Adrenal gland (tissue), 19 donors: ENCODE results near the gene RBM28. TPM values are rescaled to one million over a fixed set of nuclear protein-coding genes. Genes with fewer than 3 reads are reported as not detected.

ENCODE experiments used
- DNase-seq, 7 donors: peaks; one replicate each; pipeline ENCODE4 v3.0.0-alpha.2; 2019 to 2020
- H3K27ac ChIP-seq, 5 donors: fragments of 200-600 bp; sonication (generic) in 4 of 5; 1 replicate in 3 of 5; 2 replicates in 2 of 5; pipeline versions ENCODE4 v1.5.1 to v1.8.0; 2016 to 2020; ENCODE audit warnings: mild to moderate bottlenecking in 1 of 5
- H3K27me3 ChIP-seq: fragments of 200-600 bp; 2 replicates; pipeline ENCODE4 v1.8.0; 2021
- H3K36me3 ChIP-seq, 2 donors: fragments of 200-600 bp; replicated peaks in 1 of 2; 1 replicate in 1 of 2; 2 replicates in 1 of 2; pipeline versions ENCODE4 v1.5.1 to v1.8.0; 2018 to 2022
- H3K4me1 ChIP-seq, 2 donors: fragments of 200-600 bp; replicated peaks in 1 of 2; 1 replicate in 1 of 2; 2 replicates in 1 of 2; pipeline versions ENCODE4 v1.5.1 to v1.8.0; 2018 to 2021
- H3K4me3 ChIP-seq, 4 donors: fragments of 200-600 bp; sonication (generic) in 3 of 4; one replicate each; pipeline ENCODE4 v1.5.1; 2016 to 2018
- H3K9me3 ChIP-seq, 3 donors: fragments of 200-600 bp; sonication (generic) in 1 of 3; replicated peaks in 1 of 3; 1 replicate in 2 of 3; 2 replicates in 1 of 3; pipeline versions ENCODE4 v1.5.1 to v1.8.0; 2016 to 2021
- POLR2A ChIP-seq, 2 donors: fragments of 450-650 bp; IDR thresholded peaks; one replicate each; pipeline ENCODE4 v1.6.1; 2017; ENCODE audit warnings: antibody characterized with exemption in 2 of 2, mild to moderate bottlenecking in 2 of 2, moderate library complexity in 1 of 2
- WGBS, 4 donors: extraction: QIAGEN DNeasy Blood & Tissue Kit in 2 of 4; methylation state at CpG; one replicate each; pipeline versions ENCODE4 v1.1.5 to v1.1.7; 2013 to 2017; 5-methylcytosine and 5-hydroxymethylcytosine counted together
- intact Hi-C, 2 donors: fragments of 100-400 bp; cut with DNase I; formaldehyde crosslinking; loops; one replicate each; pipeline versions ENCODE4 v1.14.1 to v1.15.0; 2022 to 2023
- long read RNA-seq, 10 donors: library from polyadenylated mRNA in 3 of 10; unstranded in 2 of 10; stranded (forward) in 1 of 10; transcript quantifications; one replicate each; pipeline ENCODE4 v2.0.0 and lab custom pipeline, GENCODE V29; 2021 to 2026
- polyA plus RNA-seq, 3 donors: library from polyadenylated mRNA; stranded (reverse); fragments of 200-250 nt in 2 of 3; fragments of 350-450 nt in 1 of 3; fragmentation: Illumina TruSeq in 1 of 3; extraction: RNeasy Lipid Tissue Mini Kit (QIAGEN cat#74804) in 1 of 3; gene quantifications; one replicate each; pipeline ENCODE4 v1.2.3, GENCODE V29; 2013 to 2014
- total RNA-seq, 9 donors: library from RNA; depleted of rRNA in 4 of 9; stranded (reverse); fragments of >200 nt in 4 of 9; fragments of 120-200 nt in 1 of 9; fragmentation: NEBNext Ultra II Directional in 1 of 9; extraction: Animal tissue kit (Norgen Biotek cat#: 25700) in 1 of 9; gene quantifications; one replicate each; pipeline versions ENCODE4 v1.1.0 to v1.2.4, GENCODE V29; 2013 to 2023
- TF ChIP-seq, protein P1 (sequence below), 6 experiments: fragments of 450-650 bp in 4 of 6; fragments of 200-600 bp in 2 of 6; sonication (generic) in 1 of 6; IDR thresholded peaks; 1 replicate in 5 of 6; 2 replicates in 1 of 6; pipeline versions ENCODE4 v1.5.1 to v1.8.0; 2016 to 2021; ENCODE audit warnings: antibody characterized with exemption in 6 of 6, mild to moderate bottlenecking in 2 of 6, moderate library complexity in 1 of 6
- donor health status: healthy with polysubstance abuse.
- donor health status: Bipolar disorder and iron deficiency.
- donor health status: DM: yes; HTN: yes; CAD: no.
- donor health status: DM: no; HTN: no; CAD: no.
- donor health status: DM: no; HTN: no; CAD: no.
- donor health status: DM: yes; HTN: yes; CAD: no.

The RBM28 gene, protein sequence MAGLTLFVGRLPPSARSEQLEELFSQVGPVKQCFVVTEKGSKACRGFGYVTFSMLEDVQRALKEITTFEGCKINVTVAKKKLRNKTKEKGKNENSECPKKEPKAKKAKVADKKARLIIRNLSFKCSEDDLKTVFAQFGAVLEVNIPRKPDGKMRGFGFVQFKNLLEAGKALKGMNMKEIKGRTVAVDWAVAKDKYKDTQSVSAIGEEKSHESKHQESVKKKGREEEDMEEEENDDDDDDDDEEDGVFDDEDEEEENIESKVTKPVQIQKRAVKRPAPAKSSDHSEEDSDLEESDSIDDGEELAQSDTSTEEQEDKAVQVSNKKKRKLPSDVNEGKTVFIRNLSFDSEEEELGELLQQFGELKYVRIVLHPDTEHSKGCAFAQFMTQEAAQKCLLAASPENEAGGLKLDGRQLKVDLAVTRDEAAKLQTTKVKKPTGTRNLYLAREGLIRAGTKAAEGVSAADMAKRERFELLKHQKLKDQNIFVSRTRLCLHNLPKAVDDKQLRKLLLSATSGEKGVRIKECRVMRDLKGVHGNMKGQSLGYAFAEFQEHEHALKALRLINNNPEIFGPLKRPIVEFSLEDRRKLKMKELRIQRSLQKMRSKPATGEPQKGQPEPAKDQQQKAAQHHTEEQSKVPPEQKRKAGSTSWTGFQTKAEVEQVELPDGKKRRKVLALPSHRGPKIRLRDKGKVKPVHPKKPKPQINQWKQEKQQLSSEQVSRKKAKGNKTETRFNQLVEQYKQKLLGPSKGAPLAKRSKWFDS
- total RNA-seq (10 to 100 TPM in 8 of 9 donors, 1 to 10 TPM in 1; 8.0 to 30.6 (median 22.3) TPM), polyA plus RNA-seq (10 to 100 TPM; 29.2 to 61.3 (median 55.5) TPM)
- long read RNA-seq, donor 1, full-length matches to known transcripts = 3 of 3 reads
- long read RNA-seq, donor 1, partial matches to known transcripts = 0 of 3 reads
- long read RNA-seq, donor 1, other reads (novel, unspliced or antisense) = 0 of 3 reads
- long read RNA-seq, donor 2, full-length matches to known transcripts = 1 of 1 reads
- long read RNA-seq, donor 2, partial matches to known transcripts = 0 of 1 reads
- long read RNA-seq, donor 2, other reads (novel, unspliced or antisense) = 0 of 1 reads
- long read RNA-seq, donor 3, full-length matches to known transcripts = 1 of 1 reads
- long read RNA-seq, donor 3, partial matches to known transcripts = 0 of 1 reads
- long read RNA-seq, donor 3, other reads (novel, unspliced or antisense) = 0 of 1 reads
- long read RNA-seq, donor 4, full-length matches to known transcripts = 2 of 11 reads
- long read RNA-seq, donor 4, partial matches to known transcripts = 5 of 11 reads
- long read RNA-seq, donor 4, other reads (novel, unspliced or antisense) = 4 of 11 reads
- long read RNA-seq, donor 5, full-length matches to known transcripts = 8 of 21 reads
- long read RNA-seq, donor 5, partial matches to known transcripts = 1 of 21 reads
- long read RNA-seq, donor 5, other reads (novel, unspliced or antisense) = 12 of 21 reads
- long read RNA-seq, donor 6, partial matches to known transcripts = 14 of 18 reads
- long read RNA-seq, donor 6, other reads (novel, unspliced or antisense) = 4 of 18 reads
- long read RNA-seq, donor 7 = 0 reads
- long read RNA-seq, donor 8, full-length matches to known transcripts = 3 of 3 reads
- long read RNA-seq, donor 8, partial matches to known transcripts = 0 of 3 reads
- long read RNA-seq, donor 8, other reads (novel, unspliced or antisense) = 0 of 3 reads
- long read RNA-seq, donor 9, full-length matches to known transcripts = 3 of 3 reads
- long read RNA-seq, donor 9, partial matches to known transcripts = 0 of 3 reads
- long read RNA-seq, donor 9, other reads (novel, unspliced or antisense) = 0 of 3 reads
- long read RNA-seq, donor 10, full-length matches to known transcripts = 1 of 1 reads
- long read RNA-seq, donor 10, partial matches to known transcripts = 0 of 1 reads
- long read RNA-seq, donor 10, other reads (novel, unspliced or antisense) = 0 of 1 reads

DNA sequence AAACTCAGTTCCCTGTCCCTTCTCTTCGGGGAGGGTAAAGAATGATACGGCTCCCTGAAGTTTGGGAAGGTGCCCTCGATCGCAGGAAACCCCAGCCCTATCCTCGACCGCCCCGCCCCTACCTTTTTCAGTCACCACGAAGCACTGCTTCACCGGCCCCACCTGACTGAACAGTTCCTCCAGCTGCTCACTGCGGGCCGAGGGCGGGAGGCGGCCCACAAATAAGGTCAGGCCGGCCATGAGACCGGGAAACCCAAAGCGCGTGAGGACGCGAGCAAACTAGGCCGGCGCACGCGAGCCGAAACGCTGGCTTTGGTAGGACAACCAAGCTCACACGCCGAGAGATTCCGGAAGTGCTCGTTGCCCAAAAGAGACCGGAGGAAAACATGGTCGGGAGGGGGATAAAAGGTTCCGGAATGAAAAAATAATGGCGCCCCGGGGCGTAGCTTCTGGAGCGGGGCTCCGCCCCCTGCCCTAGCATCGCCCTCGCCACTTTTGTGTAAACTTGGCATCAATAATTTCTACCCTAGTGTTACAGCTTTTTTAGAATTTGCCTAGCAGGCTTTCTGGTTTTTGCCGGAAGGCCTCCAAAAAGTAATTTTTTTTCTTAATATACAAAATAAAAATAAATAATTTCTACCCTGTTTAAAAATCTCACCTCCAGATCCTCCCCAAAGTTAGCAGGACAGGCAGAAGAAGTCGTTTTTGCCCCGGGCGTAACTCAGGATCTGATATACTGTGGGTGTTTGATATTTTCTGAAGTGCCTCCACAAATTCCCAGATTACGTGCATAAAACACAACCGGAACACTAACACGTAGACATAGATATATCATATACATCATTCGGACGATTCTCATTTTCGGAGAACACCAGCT, at the start of gene RBM28:
RBM28 (minus strand) TSS at position 355 of the 877 bp plus-strand sequence; CDS start at position 240, 115 bp downstream.
- TF ChIP-seq POLR2A (IDR thresholded peaks at IDR 0.05) = peak; percentile 60
- TF ChIP-seq, protein P1, sequence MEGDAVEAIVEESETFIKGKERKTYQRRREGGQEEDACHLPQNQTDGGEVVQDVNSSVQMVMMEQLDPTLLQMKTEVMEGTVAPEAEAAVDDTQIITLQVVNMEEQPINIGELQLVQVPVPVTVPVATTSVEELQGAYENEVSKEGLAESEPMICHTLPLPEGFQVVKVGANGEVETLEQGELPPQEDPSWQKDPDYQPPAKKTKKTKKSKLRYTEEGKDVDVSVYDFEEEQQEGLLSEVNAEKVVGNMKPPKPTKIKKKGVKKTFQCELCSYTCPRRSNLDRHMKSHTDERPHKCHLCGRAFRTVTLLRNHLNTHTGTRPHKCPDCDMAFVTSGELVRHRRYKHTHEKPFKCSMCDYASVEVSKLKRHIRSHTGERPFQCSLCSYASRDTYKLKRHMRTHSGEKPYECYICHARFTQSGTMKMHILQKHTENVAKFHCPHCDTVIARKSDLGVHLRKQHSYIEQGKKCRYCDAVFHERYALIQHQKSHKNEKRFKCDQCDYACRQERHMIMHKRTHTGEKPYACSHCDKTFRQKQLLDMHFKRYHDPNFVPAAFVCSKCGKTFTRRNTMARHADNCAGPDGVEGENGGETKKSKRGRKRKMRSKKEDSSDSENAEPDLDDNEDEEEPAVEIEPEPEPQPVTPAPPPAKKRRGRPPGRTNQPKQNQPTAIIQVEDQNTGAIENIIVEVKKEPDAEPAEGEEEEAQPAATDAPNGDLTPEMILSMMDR (IDR thresholded peaks at IDR 0.05) = no peak
- H3K27me3 ChIP-seq = no peaks in the 10 kb centered on the region
- no peaks in the 10 kb centered on the region for H3K9me3 ChIP-seq
- 12 to 17% (median 15%) methylated on average over 32 to 49 of the region's 49 CpGs for WGBS, 4 donors
- H3K4me3 ChIP-seq = peak within 1 kb of the TSS; percentile 14 to 70 (median 62)
- H3K36me3 ChIP-seq = peaks cover 0 to 4% of the 10 kb centered on the region in 2 donors
- DNase-seq = peak; percentile 84 to 95 (median 90)
- H3K27ac ChIP-seq = peak within 1 kb of the TSS in 4 of 5 donors; percentile 55 to 85 (median 77)
- intact Hi-C loops = no loop called here
- peaks cover 7 to 26% of the 10 kb centered on the region in 2 donors for H3K4me1 ChIP-seq

DNA sequence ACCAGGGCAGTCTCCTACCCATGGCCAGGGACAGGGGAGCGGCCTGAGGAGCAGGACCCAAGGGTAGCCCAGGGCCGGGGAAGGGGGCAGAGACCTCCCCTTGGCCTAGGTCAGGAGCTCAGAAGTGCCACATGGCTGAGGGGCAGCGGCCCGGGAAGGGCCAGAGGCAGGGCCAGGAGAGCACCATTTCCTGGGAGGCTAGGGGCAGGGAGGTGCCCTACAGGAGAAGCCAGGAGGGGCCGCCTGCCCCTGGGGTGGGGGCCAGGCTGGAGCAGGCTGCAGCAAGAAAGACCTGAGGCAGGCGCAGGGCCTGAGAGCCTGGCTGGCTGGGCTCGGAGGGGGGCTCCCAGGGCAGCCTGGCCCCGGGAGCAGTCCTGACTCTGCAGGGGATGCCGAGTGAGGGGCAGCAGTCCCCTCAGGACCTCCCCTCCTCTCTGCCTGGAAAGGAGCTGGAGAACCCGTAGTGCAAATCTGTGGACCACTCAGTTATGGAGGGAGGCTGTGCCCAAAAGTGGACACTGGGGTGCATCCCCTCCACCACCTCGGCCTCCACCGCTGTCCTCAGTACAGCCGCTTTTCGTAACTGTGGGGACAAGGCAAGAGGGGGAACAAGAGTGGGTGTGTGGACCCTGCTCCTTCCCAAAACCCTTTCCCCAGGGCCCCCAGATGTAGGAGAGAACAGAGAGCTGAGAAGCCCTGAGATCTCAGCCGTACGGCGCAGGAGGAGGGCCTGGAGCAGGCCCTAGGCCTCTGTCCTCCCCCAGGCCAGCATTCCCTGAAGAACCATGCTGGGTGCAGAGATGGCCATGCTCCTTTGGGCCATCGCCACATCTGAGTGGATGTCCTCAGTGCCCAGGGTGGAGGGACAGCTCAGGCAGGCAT, 49.0 kb upstream of the RBM28 start:
- no peaks in the 10 kb centered on the region for H3K4me1 ChIP-seq
- H3K36me3 ChIP-seq = peaks cover 0 to 37% of the 10 kb centered on the region in 2 donors
- H3K27me3 ChIP-seq = no peaks in the 10 kb centered on the region
- WGBS, 4 donors = 90 to 91% (median 91%) methylated on average over 14 to 18 of the region's 18 CpGs
- no peak overlapping the region for H3K4me3 ChIP-seq
- intact Hi-C loops = no loop called here
- H3K27ac ChIP-seq = no peak overlapping the region
- no peaks in the 10 kb centered on the region for H3K9me3 ChIP-seq
- no peak for DNase-seq
- TF ChIP-seq POLR2A (IDR thresholded peaks at IDR 0.05) = no peak
- TF ChIP-seq, protein P1 (IDR thresholded peaks at IDR 0.05) = no peak
